Astrocyte of the spinal cord (primary cell): ENCODE results near the gene CR1.
"Not testable (repeated sequence)": the region's sequence is repeated elsewhere in the genome, so short reads cannot be mapped to it uniquely, and the experiment has no call there.

Experiments used
- DNase-seq: peaks from one replicate; pipeline ENCODE4 v3.0.0; 2011; ENCODE audit warnings: low read depth, low spot score
- H3K4me3 ChIP-seq: 2 replicates; pipeline ENCODE4 v1.5.1; 2011; ENCODE audit warnings: low read depth, mild to moderate bottlenecking, low read length, moderate library complexity
- CTCF ChIP-seq: IDR thresholded peaks from 2 replicates; pipeline ENCODE4 v1.5.1; 2012; ENCODE audit warnings: low read depth, mild to moderate bottlenecking, low read length, inconsistent platforms
- in situ Hi-C: cut with HindIII; loops from 2 replicates; pipeline ENCODE4 v1.10.0; 2017; ENCODE audit warnings: low sequenced_read_pairs

CR1 gene

GRCh38 chr1:207487636-207488035 lies 8.3 kb upstream of the CR1 start:
- TF ChIP-seq CTCF, result no peak
- no peak for DNase-seq
- H3K4me3 ChIP-seq, result no peak overlapping the region
- in situ Hi-C loops, result no loop called here

GRCh38 chr1:207493212-207493611 lies 2.7 kb upstream of the CR1 start:
- TF ChIP-seq CTCF, result no peak
- in situ Hi-C loops, result no loop called here
- DNase-seq, result no peak
- H3K4me3 ChIP-seq, result no peak overlapping the region

- no peak for TF ChIP-seq CTCF
- H3K4me3 ChIP-seq, result no peak overlapping the region
- in situ Hi-C loops, result no loop called here
- no peak for DNase-seq
Observed at GRCh38 chr1:207494171-207494570, 1.8 kb upstream of the CR1 start.

- in situ Hi-C loops, DNase-seq, H3K4me3 ChIP-seq: not testable (repeated sequence)
Observed at GRCh38 chr1:207495281-207495680, 676 bp upstream of the CR1 start.

- in situ Hi-C loops, result no loop called here
- no peak for TF ChIP-seq CTCF
- H3K4me3 ChIP-seq, result no peak overlapping the region
- no peak for DNase-seq
Observed at GRCh38 chr1:207497941-207498340, 2.0 kb downstream of the CR1 start.

- H3K4me3 ChIP-seq, result no peak overlapping the region
- DNase-seq, result peak; percentile 67
- peak; percentile 66 for TF ChIP-seq CTCF
- in situ Hi-C loops, result no loop called here
Observed at GRCh38 chr1:207499573-207499972, 3.6 kb downstream of the CR1 start.

- in situ Hi-C loops, result no loop called here
- no peak overlapping the region for H3K4me3 ChIP-seq
- DNase-seq, result no peak
- no peak for TF ChIP-seq CTCF
Observed at GRCh38 chr1:207500306-207500705, 4.3 kb downstream of the CR1 start.
